Embryonic facial prominence (tissue), 1 donor: ENCODE measurements around the gene SDCBP2.

ENCODE experiments used
- DNase-seq: peaks from one replicate; pipeline ENCODE4 v3.0.0-alpha.2; 2016; ENCODE audit errors: extremely low spot score

Gene SDCBP2

DNA sequence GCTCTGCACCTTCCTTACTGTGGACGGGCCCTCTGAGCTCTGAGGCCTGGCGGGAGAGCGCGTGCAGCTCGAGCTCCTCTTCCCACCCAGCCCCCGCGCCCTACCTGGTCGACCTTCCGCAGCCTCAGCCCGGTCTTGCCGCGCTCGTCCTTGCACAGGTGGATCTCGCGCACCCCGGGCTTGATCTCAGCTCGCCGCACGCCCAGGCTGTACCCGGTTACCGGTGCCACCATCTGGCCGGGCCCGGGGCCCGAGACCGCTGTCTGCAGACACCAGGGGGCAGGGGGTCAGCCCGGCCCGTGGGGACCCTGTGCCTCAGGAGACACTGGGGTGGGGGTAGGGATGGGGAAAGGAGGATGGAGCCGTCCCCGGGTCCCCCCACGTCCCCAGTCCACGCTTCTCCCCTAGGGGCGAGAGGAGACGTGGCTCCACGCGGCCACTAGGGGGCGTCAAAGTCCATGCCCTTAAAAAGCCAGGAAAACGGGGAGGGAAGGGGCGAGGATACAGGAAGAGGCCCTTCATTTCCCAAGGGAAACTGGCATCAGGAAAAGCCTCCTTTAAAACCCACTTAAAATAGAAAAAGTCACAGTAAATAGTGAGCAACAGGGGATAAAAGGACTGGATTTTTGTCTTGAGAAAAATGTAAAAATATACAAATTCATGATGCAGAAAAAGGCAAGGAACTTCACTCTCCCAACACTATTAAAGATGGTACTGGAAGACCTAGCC is 15.5 kb downstream of the SDCBP2 start:
- DNase-seq: peak; percentile 34

DNA sequence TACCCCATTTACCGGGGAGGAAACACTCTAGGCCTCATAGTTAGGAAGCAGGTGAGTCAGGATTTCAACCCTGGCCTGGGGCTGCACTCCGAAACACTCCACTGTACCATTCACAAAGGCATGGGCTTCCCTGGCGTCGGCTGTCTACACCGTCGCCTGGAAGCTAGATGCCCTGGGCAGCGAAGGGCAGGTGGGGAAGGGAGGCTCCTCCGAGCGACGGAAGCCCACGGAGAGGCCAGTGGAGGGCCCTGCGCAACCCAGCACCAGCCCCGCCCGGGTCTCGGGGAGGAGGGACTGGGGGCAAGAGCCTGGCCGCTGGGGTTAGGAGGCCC is 16.1 kb downstream of the SDCBP2 start:
- DNase-seq: no peak

DNA sequence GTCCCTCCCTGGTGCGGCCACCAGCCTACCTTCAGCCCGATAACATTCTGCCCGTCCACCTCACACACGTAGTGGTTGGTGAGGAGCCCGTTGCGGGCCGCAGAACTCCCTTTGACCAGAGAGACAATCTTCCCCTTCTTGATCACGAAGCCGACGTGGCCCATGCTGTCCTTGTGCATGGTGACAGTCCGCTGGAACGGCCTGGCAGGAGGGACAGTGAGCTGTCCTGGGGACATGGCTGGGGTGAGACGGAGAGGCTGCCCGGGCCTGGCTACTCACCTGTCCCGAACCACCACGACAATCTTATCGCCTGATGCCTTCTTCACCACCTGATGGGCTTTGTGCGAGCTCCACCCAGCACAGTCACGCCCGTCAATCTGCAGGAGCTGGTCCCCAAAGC is 16.6 kb downstream of the SDCBP2 start:
- DNase-seq: no peak

DNA sequence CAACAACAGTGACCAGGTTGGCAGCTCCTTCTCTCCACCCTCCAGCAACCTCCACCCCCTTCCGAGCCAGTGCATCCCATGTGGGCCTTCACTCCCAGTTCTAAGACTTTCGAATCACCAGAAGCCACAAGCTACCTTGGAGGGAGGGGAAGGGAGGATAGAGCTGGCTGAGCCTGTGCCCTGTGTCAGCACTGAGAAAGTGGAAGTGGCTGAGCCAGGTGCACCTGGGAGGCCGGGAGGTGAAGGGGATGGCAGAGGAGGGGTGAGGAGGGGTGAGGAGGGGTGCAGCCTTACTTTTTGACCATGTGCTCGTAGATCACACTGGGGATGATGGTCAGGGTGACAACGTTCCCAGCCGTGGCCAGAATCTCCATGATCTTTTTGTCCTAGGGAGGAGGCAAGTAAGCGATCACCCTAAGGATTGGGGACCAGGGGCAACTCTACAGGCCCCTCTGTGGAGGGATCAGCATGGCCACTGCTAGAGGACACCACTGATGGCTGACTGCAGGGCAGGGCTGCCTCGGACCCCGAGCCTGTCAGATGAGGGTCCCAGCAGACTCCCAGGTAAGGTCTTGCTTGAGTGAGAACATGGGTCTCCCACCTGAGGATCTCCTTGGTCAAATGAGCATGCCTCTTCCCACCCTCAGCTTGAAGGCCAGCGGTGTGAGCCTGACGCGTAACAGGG is 18.3 kb downstream of the SDCBP2 start:
- no peak for DNase-seq

DNA sequence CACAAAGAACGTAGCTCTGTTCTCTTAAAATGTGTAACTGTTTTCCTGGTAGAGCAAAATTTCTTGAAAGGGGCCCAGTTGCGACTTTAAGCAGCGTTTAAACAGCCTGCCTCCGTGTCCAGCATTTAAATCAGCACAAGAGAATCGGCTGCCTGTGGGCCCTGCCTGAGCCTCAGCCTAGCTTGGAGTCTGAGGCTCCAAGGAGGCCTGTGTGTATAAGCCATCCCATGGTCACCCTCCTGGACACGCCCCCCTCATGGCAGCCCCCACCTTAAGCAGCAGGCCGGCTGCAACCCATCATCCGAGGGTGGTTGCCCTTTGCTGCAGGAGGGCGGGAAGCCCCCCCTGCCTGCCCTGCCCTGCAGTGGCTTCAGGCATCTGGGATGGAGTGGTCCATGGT is 18.9 kb downstream of the SDCBP2 start:
- DNase-seq: no peak

DNA sequence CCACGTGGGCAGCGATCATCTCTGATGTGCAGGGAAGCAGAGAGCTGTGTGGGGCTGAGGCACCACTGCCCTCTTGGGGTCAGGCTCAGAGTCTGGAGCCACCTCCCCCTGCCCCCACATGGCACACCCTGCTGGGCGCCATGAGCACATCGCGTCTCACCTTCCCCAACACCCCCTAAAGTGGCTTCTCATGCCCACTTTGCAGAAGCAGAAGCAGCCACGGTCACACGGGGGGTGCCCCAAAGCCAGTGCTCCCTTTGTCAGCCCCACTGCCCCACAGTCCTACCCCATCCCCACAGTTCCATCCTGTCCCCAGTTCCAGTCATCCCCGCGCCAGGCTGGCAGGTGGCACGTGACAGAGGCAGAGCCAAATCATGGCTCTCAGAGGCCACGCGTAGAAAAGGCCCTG is 19.5 kb downstream of the SDCBP2 start:
- DNase-seq: no peak

DNA sequence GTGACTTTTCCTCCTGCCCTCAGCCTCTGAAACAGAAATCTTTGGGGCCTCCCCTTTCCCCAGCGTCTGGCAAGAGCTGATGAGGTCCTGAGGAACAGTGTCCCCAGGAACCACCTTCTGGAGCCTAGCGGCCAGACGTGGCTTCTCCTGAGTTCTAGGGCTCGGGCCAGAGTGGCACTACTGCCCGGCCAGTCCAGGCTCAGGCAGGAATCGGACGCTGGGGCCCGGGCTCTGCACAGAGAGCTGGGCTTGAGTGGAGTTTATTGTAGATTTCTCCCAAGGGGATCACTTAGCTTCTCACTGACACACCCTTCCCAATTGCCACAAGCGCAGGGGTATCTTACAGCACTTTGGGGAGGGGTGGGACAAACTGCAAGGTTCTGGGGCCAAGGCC is 20.2 kb downstream of the SDCBP2 start:
- no peak for DNase-seq

DNA sequence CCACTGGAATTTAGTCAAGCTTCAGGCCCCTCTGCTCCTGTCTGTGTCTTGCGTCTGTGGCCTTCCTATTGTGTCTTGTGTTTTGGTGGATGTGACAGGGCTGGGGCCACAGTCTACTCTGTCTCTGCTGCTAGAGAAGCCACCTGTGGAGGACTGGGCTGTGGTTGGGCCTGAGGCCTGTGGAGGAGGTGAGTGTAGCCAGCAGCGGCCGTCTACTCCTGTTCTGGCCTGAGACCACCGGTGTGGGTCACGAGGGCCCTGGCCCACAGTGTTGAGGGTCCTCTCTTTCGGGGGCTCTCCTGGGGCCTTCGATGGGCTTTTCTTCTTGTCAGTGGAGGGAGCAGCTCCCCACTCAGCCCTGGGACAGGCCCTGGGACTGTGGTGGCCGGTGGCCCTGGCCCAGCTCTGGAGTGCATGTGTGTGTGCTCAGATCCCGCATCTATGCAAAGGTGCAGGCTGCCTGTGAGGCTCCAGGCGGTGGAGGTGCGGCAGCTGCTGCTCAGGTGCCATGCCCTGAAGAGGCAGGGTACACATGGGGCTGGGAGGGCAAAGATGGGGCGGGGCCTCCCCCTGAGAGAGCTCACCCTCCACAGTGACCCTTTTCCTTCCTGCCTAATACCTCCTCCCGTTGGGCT is 20.8 kb downstream of the SDCBP2 start:
- DNase-seq: no peak

DNA sequence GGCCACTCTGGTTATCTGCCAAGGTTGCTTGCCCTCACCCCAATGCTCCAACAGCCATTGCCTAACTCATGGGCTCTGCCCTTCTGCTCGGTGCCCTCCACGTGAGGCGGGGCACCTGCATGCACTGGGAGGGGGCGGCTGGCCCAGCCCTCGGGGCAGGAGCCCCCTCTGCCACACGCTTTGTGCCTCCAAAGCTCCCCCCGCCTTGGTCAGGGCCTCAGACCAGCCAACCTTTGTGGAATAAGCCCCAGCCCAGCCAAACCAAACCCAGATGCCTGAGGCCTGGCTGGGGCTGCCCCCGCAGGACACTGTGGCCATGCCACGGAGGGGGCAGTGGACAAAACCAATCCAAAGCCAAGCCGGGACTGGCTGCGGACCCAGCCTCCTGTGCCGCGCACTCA is 21.4 kb downstream of the SDCBP2 start:
- no peak for DNase-seq

DNA sequence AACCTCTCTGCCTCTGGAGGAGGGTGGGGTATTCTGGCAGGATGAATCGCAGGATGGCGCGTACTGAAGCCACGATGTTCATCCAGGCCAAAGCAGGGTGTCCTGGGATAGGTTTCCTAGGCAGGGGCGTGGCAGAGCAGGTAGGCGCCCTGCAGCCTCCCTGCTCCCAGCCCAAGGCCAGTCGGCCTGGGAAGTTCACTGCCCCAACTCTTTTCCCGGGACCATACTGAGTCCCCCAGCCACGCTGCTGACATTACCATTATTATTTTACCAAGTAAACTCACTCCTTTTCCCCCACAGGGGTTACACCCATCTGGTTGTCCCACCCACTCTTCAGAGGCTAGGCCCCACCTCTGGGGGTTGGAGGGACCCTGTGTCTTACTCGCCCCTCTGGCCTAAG is 21.8 kb downstream of the SDCBP2 start:
- DNase-seq: no peak

DNA sequence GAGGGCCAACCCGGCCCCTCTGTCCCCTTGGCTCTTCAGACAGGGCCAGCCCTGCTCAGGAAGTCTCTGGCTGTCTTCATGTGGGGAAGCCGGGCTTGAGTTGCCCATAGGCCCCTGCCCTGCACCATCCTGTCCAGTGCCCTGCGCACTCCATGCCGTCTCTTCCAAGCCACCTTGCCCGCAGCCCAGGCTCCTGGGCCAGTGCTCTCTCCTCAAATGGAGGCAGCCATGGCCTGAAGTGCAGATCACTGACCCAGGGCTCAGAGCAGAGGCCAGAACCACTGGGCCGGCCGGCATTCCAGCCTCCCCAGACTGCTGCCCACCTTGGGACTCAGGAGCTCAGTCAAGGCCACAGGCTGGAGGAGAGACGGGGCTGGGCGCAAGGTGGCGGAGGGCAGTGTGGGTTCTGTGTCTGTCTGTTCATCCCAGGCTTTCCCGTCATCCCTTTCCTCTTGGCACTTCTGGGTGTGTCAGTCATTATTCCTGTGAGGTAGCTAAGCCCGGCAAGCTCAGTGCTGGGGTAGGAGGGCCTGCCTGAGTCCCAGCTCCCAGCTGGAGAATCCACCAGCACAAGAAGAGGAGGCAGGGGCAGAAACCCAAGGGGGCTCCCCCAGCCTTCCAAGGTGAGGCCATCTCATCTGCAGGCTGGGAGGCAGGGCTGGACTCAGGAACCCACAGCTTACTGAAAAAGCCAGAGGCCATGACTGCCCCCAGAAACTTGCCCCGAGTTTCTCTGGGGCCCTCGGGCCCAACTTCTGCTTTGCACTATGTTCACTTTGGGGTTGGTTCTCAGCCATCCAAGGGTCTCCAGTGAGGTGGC is 22.4 kb downstream of the SDCBP2 start:
- no peak for DNase-seq

DNA sequence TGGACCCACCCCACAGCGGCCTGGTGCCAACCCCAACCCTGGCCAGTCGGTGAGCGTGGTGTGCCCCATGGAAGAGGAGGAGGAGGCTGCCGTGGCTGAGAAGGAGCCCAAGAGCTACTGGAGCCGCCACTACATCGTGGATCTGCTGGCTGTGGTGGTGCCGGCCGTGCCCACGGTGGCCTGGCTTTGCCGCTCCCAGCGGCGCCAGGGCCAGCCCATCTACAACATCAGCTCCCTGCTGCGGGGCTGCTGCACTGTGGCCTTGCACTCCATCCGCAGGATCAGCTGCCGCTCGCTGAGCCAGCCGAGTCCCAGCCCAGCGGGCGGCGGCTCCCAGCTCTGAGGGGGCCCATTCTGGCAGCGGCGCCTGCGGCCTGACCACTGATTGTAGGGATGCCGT is 23.2 kb downstream of the SDCBP2 start:
- no peak for DNase-seq

DNA sequence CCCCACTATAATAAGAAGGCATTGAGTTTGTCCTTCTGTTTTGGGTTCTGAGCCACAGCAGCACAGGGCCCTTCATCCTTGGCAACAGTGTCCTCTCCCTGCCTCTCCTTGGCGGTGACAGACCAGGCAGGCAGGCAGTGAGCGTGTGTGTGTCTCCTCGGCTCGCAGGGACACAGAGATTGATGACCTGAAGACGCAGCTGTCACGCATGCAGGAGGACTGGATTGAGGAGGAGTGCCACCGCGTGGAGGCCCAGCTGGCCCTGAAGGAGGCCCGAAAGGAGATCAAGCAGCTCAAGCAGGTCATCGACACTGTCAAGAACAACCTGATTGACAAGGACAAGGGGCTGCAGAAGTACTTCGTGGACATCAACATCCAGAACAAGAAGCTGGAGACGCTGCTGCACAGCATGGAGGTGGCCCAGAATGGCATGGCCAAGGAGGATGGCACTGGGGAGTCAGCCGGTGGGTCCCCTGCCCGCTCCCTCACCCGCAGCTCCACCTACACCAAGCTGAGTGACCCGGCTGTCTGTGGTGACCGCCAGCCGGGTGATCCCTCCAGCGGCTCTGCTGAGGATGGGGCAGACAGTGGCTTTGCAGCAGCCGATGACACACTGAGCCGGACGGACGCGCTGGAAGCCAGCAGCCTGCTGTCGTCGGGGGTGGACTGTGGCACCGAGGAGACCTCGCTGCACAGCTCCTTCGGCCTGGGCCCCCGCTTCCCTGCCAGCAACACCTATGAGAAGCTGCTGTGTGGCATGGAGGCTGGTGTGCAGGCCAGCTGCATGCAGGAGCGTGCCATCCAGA is 24.0 kb downstream of the SDCBP2 start:
- DNase-seq: no peak

DNA sequence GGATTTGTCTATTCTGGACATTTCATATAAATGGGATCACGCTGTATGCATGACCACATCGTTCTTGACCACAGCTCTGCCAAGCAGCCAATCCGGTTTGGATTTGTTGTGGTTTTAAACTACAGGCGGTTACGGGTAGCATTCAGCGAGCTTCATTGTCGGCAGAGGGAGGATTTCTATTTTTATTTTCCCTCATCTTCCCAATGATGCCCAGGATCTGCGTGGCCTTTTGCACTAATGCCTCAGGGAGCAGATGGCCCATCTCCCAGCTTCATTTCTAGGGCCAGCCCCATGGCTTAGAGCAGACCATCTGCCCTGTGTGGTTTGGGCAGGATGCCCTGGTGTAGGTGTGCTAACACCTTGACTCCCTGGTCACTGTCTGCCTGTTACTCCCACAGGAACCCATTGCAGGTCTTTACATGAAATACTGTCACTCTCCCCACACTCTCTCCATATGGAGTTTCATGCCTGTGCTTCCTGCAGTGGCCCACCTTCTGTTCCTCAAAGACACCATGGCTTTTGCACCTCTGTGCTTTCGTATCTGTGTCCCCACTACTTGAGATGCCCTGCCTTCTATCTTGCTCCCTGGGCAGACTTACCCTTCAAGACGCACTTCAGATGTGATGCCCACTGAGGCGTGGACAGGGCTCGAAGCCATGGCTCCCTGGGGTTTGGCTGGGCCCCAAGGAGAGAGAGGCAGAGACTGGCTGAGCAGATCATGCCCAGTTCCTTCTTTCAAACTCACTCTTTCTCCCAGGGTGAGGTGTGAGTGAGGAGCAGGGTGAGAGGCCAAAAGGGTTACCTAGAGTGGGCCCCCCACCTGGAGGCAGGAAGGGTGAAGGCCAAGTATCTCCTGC is 26.0 kb downstream of the SDCBP2 start:
- no peak for DNase-seq

DNA sequence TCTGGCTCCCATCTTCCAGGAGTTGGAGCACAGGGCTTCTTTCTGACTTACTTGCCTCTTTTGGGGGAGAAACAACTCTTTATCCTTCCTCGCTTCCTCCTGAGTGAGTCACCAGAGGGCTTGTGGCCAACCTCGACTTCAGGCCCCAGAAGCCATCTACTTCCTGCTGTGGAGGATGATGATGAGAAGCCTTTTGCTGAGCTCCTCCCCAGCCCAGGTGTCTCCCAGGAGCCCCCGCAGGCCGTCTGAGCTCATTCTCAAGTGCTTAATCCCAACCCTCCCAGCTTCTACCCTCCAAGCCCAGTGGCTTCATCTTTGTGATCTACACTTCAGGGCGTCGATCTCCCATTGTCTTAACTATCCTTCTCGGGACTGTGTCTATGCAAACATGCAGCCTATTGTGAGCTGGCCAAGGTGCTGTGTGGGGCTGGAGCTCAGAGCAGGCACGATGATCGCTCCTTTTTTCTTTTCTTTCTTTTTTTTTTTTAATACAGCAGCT is 27.9 kb downstream of the SDCBP2 start:
- no peak for DNase-seq

DNA sequence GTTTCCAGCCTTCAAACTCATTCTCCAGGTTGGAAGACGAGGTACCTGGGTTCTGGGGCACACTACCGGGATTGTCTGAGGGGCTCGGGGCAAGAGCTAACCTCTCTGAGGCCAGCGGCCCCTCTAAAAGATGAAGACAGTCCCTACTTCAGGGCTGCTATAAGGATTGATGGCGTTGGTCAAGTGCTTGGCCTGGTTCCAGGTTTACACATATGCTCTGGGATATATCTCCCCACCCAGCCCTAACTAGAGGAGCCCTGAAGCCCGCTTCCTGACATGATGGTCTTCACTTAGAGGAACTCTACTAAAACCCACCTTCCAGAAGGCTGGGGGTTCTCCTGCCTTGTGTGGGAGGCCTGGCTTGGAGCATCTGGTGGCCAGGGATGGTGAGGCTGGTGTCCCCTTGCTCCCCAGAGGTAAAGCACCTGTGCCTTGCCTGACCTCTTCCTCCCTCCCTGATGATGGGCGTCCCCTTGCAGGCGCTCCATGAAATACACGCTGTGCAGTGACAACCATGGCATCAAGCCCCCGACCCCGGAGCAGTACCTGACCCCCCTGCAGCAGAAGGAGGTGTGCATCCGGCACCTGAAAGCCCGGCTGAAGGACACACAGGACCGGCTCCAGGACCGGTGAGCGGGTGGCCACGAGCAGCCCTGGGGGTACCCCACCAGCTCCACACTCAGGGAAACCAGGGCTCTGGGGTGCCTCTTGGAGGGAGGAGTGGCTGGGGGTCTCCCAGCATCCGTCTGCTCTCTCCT is 28.7 kb downstream of the SDCBP2 start:
- no peak for DNase-seq

DNA sequence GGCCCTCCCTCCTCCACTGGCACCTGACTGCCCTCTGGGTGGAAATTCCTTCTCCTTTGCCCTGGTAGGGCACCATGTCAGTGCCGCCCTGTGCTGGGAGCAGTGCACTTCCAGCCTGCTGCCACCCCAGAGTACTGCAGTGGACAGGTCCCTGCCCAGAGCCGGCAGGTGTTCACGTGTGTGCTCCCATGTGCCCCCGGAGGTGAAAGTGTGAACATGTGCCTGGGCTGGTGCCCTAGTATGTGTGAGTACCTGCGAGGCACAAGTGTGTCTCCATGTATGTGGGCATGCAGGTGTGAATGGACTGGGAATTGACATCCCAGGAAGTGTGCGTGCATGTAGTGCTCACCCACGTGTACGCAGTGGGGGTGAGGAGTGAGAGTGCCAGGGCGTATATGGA is 29.4 kb downstream of the SDCBP2 start:
- DNase-seq: no peak

DNA sequence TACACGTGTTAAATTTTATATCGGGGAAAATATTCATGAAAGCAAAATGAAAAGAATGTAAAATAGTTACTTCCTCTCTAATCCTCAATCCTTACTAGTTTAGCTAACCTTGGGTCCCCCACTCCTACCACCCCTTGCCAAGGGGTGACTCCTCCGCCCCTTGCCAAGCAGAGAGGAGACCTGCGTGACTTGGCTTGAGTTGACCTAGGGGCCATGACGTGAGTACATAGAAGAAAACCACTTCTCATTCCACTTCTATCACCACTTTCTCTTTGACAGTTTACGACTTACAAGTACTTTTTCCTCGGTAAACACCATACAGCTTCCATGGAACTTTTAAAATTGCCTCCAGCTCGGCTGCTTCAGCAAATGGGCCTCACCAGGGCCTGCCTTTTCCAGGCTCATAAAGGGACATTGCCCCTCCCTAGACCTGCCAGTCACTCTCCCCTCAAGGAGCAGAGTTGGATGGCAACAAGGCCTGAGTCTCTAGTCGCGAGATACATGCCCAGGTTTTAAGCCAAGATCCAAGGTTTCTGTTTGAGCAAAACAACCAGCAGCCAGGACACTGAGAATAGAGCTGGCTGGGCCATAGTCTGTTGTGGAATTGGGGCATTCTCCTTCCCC is 29.9 kb downstream of the SDCBP2 start:
- no peak for DNase-seq

DNA sequence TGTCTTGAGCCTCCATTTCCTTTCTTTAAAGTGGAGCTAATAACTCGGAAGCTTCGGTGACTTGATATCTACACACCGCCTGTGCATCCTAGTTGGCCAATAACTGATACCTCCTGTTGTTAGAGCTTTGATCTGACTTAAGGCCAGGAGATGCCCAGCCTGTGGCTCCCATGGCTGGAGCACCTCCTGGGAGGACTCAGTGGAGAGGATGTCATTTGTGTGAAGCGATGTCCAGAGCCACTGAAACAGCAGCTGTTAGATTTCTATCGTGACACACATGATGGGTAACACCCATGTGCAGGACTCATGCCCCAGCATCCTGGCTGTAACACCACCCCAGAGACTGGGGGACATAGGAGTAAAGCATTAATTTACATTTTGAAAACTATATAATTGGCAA is 30.8 kb downstream of the SDCBP2 start:
- no peak for DNase-seq
